HCT116 (cell line): ENCODE measurements around the gene ILDR1. TPM values are rescaled to one million over a fixed set of nuclear protein-coding genes. Genes with fewer than 3 reads are reported as not detected.

Experiments used
- ATAC-seq: fragments of 200-7000 bp; cut with Tn5 transposase; 2 replicates; pipeline ENCODE4 v1.9.1; 2020; ENCODE audit warnings: mild to moderate bottlenecking, moderate library complexity
- BruUV-seq: library from RNA; stranded (reverse); fragments of 400-500 nt; replicated peaks from 2 replicates; lab custom pipeline; 2021; lab: Mats Ljungman, UMichigan
- CTCF ChIA-PET: fragments of 300-600 bp; sonication (Branson Sonifier 250); formaldehyde crosslinking; loops from one replicate; lab custom pipeline; 2021; ENCODE audit warnings: antibody characterized with exemption; lab: Charles Lee
- POLR2A ChIA-PET: fragments of 300-600, 350-600 bp; sonication (Branson Sonifier 250); formaldehyde crosslinking; loops from one replicate; lab custom pipeline; 2021; ENCODE audit warnings: antibody characterized with exemption; lab: Charles Lee
- RAD21 ChIA-PET, 2 experiments: fragments of 300-600 bp; sonication (Branson Sonifier 250); formaldehyde crosslinking; loops; one replicate each; lab custom pipeline; 2023; ENCODE audit warnings: low total read pairs in 2 of 2; ENCODE audit not compliant: uncharacterized antibody in 2 of 2, unreplicated experiment in 2 of 2, low non-redundant PET in 1 of 2; lab: Charles Lee
- DNase-seq: peaks from one replicate; pipeline ENCODE4 v3.0.0-alpha.2; 2010; ENCODE audit warnings: low read depth, low spot score
- H2AFZ ChIP-seq: fragments of 200-600 bp; shearing (Covaris generic), sonication (generic); 2 replicates; pipeline ENCODE4 v1.6.1; 2017; ENCODE audit warnings: low read depth, mixed run types, mixed read lengths, antibody characterized with exemption, low read length; ENCODE audit not compliant: poor library complexity, severe bottlenecking
- H3K27ac ChIP-seq: 2 replicates; pipeline ENCODE4 v1.5.1; 2012; ENCODE audit warnings: low read depth, low read length
- H3K27me3 ChIP-seq: fragments of 200-600 bp; sonication (generic); 2 replicates; pipeline ENCODE4 v1.6.1; 2016; ENCODE audit warnings: mixed run types, low read length, mixed read lengths; ENCODE audit not compliant: insufficient read depth
- H3K36me3 ChIP-seq, 2 experiments: fragments of 200-500 bp in 1 of 2; fragments of 200-600 bp in 1 of 2; sonication (Bioruptor generic) in 1 of 2; sonication (generic) in 1 of 2; 2 replicates each; pipeline versions ENCODE4 v1.5.1 to v1.6.1; 2014 to 2016; ENCODE audit warnings: low read length in 2 of 2, inconsistent platforms in 1 of 2, mixed read lengths in 1 of 2, mixed run types in 1 of 2; ENCODE audit not compliant: insufficient read depth in 2 of 2, control insufficient read depth in 1 of 2
- H3K4me1 ChIP-seq, 2 experiments: fragments of 200-600 bp in 1 of 2; sonication (generic) in 1 of 2; 2 replicates each; pipeline versions ENCODE4 v1.5.1 to v1.6.1; 2012 to 2017; ENCODE audit warnings: low read length in 2 of 2, inconsistent platforms in 1 of 2, mild to moderate bottlenecking in 1 of 2, mixed read lengths in 1 of 2, mixed run types in 1 of 2, moderate library complexity in 1 of 2; ENCODE audit not compliant: insufficient read depth in 2 of 2, control insufficient read depth in 1 of 2
- H3K4me2 ChIP-seq: fragments of 200-600 bp; sonication (generic); 2 replicates; pipeline ENCODE4 v1.6.1; 2017; ENCODE audit warnings: mixed run types, low read length, mixed read lengths
- H3K4me3 ChIP-seq, 2 experiments: fragments of 200-600 bp in 1 of 2; sonication (generic) in 1 of 2; replicated peaks in 1 of 2; 2 replicates each; pipeline ENCODE4 v1.5.1; 2011 to 2016; ENCODE audit warnings: low read length in 2 of 2, control low read depth in 1 of 2, low read depth in 1 of 2, mild to moderate bottlenecking in 1 of 2, mixed read lengths in 1 of 2, mixed run types in 1 of 2
- H3K79me2 ChIP-seq: fragments of 200-600 bp; sonication (generic); 2 replicates; pipeline ENCODE4 v1.6.1; 2017; ENCODE audit warnings: mild to moderate bottlenecking, mixed run types, low read length, moderate library complexity, mixed read lengths; ENCODE audit not compliant: insufficient read depth
- H3K9ac ChIP-seq: fragments of 200-600 bp; sonication (generic); 2 replicates; pipeline ENCODE4 v1.6.1; 2016; ENCODE audit warnings: low read length, mixed read lengths
- H3K9me2 ChIP-seq: fragments of 200-600 bp; sonication (generic), shearing (Covaris generic); 2 replicates; pipeline ENCODE4 v1.6.1; 2017; ENCODE audit warnings: mixed run types, mild to moderate bottlenecking, moderate library complexity; ENCODE audit not compliant: insufficient read depth
- H3K9me3 ChIP-seq, 2 experiments: fragments of 200-500 bp in 1 of 2; fragments of 200-600 bp in 1 of 2; sonication (Bioruptor generic) in 1 of 2; sonication (generic) in 1 of 2; 2 replicates each; pipeline ENCODE4 v1.6.1; 2014 to 2017; ENCODE audit warnings: low read length in 2 of 2, mixed read lengths in 2 of 2, inconsistent platforms in 1 of 2, low read depth in 1 of 2, mild to moderate bottlenecking in 1 of 2, mixed run types in 1 of 2, moderate library complexity in 1 of 2; ENCODE audit not compliant: control insufficient read depth in 1 of 2, insufficient read depth in 1 of 2
- H4K20me1 ChIP-seq: fragments of 200-600 bp; sonication (generic), shearing (Covaris generic); 2 replicates; pipeline ENCODE4 v1.6.1; 2017; ENCODE audit warnings: mixed run types, mild to moderate bottlenecking, moderate library complexity; ENCODE audit not compliant: insufficient read depth
- CBX3 ChIP-seq: IDR thresholded peaks from 2 replicates; pipeline ENCODE4 v1.6.1; 2012; ENCODE audit warnings: low read depth
- EGR1 ChIP-seq: IDR thresholded peaks from 2 replicates; pipeline ENCODE4 v1.6.1; 2012; ENCODE audit warnings: low read depth
- EZH2phosphoT487 ChIP-seq: fragments of 200-600 bp; IDR thresholded peaks from 2 replicates; pipeline ENCODE4 v1.6.1; 2018; ENCODE audit warnings: antibody characterized with exemption, borderline replicate concordance
- JUND ChIP-seq: IDR thresholded peaks from 2 replicates; pipeline ENCODE4 v1.6.1; 2012
- POLR2A ChIP-seq: IDR thresholded peaks from 2 replicates; pipeline ENCODE4 v1.7.0; 2011; ENCODE audit warnings: borderline replicate concordance; ENCODE audit not compliant: insufficient read depth, insufficient read length; ENCODE audit errors: extremely low read depth
- POLR2AphosphoS5 ChIP-seq: IDR thresholded peaks from 2 replicates; pipeline ENCODE4 v1.6.1; 2011; ENCODE audit warnings: mild to moderate bottlenecking, low read depth, low read length, moderate library complexity
- RAD21 ChIP-seq: IDR thresholded peaks from 2 replicates; pipeline ENCODE4 v1.6.1; 2012; ENCODE audit warnings: low read depth, mild to moderate bottlenecking
- REST ChIP-seq: IDR thresholded peaks from 2 replicates; pipeline ENCODE4 v1.6.1; 2012; ENCODE audit warnings: low read depth
- SP1 ChIP-seq: IDR thresholded peaks from 2 replicates; pipeline ENCODE4 v1.6.1; 2012; ENCODE audit warnings: low read depth
- TCF7L2 ChIP-seq: IDR thresholded peaks from 2 replicates; pipeline ENCODE4 v1.7.0; 2011; ENCODE audit warnings: borderline replicate concordance, inconsistent platforms; ENCODE audit not compliant: insufficient read depth, insufficient read length; ENCODE audit errors: extremely low read depth
- ZBTB33 ChIP-seq: IDR thresholded peaks from 2 replicates; pipeline ENCODE4 v1.6.1; 2011; ENCODE audit warnings: mild to moderate bottlenecking, low read length, moderate library complexity; ENCODE audit not compliant: insufficient replicate concordance; ENCODE audit errors: extremely low read depth
- ZNF274 ChIP-seq: fragments of 200-500 bp; sonication (Bioruptor generic); IDR thresholded peaks from 2 replicates; pipeline ENCODE4 v1.6.1; 2014; ENCODE audit warnings: mild to moderate bottlenecking, low read depth, low read length, inconsistent platforms
- intact Hi-C: fragments of 100-400 bp; cut with micrococcal nuclease; formaldehyde crosslinking; loops from 2 replicates; pipeline ENCODE4 v1.10.0; 2022
- total RNA-seq: library from RNA; stranded (reverse); gene quantifications from one replicate; pipeline ENCODE4 v1.2.1, GENCODE V29; 2021; ENCODE audit not compliant: unreplicated experiment

ILDR1 gene
- total RNA-seq, 1 experiment from 2014 or later: 2.9 TPM

- H3K4me2 ChIP-seq: no peak overlapping the region
- H3K9me3 ChIP-seq: no peaks in the 10 kb centered on the region
- H3K9me2 ChIP-seq: no peaks in the 10 kb centered on the region
- ATAC-seq: no peak
- no peaks in the 10 kb centered on the region for H3K4me1 ChIP-seq
- no peak for TF ChIP-seq EGR1
- TF ChIP-seq TCF7L2: no peak
- TF ChIP-seq CBX3: no peak
- no peak for TF ChIP-seq ZBTB33
- no peak for TF ChIP-seq POLR2A
- no peak for TF ChIP-seq REST
- TF ChIP-seq SP1: no peak
- no peak for TF ChIP-seq ZNF274
- TF ChIP-seq POLR2AphosphoS5: no peak
- no peak for TF ChIP-seq JUND
- TF ChIP-seq RAD21: no peak
- TF ChIP-seq EZH2phosphoT487: no peak
- ChIA-PET CTCF (no interaction called here), RAD21 (no interaction called here), POLR2A (no interaction called here)
- no peaks in the 10 kb centered on the region for H3K27me3 ChIP-seq
- no peak overlapping the region for H3K4me3 ChIP-seq
- intact Hi-C loops: no loop called here
- H4K20me1 ChIP-seq: no peaks in the 10 kb centered on the region
- no peaks in the 10 kb centered on the region for H3K36me3 ChIP-seq
- H3K79me2 ChIP-seq: no peaks in the 10 kb centered on the region
- BruUV-seq: no TSS peak
- no peak overlapping the region for H2AFZ ChIP-seq
- H3K27ac ChIP-seq: no peak overlapping the region
- H3K9ac ChIP-seq: no peak overlapping the region
- no peak for DNase-seq
Measured at GRCh38 chr3:121962443-121962842, 59.6 kb downstream of the ILDR1 start.
